ENCODE data around the gene PIEZO2.
"Not testable (repeated sequence)": the region's sequence is repeated elsewhere in the genome, so short reads cannot be mapped to it uniquely, and the experiment has no call there.

DNA sequence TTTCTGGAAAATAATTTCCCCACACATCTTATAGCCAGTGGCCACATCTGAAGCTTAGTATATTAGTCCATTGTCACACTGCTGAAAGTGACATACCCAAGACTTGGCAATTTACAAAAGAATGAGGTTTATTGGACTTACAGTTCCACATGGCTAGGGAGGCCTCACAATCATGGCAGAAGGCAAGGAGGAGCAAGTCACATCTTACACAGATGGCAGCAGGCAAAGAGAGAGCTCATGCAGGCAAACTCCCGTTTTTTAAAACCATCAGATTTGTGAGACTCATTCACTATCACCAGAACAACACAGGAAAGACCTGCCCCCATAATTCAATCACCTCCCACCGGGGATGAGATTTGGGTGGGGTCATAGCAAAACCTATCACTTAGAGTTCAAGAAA is 303.3 kb downstream of the PIEZO2 start:
- TF ChIP-seq, protein P1, sequence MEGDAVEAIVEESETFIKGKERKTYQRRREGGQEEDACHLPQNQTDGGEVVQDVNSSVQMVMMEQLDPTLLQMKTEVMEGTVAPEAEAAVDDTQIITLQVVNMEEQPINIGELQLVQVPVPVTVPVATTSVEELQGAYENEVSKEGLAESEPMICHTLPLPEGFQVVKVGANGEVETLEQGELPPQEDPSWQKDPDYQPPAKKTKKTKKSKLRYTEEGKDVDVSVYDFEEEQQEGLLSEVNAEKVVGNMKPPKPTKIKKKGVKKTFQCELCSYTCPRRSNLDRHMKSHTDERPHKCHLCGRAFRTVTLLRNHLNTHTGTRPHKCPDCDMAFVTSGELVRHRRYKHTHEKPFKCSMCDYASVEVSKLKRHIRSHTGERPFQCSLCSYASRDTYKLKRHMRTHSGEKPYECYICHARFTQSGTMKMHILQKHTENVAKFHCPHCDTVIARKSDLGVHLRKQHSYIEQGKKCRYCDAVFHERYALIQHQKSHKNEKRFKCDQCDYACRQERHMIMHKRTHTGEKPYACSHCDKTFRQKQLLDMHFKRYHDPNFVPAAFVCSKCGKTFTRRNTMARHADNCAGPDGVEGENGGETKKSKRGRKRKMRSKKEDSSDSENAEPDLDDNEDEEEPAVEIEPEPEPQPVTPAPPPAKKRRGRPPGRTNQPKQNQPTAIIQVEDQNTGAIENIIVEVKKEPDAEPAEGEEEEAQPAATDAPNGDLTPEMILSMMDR (IDR thresholded peaks at IDR 0.05; ENCODE audit: poor library complexity, severe bottlenecking): not testable (repeated sequence)
- not testable (repeated sequence) for TF ChIP-seq POLR2AphosphoS5 (IDR thresholded peaks at IDR 0.05); MXI1 (conservative IDR thresholded peaks at IDR 0.05; ENCODE audit: poor library complexity, severe bottlenecking); EZH2 (IDR thresholded peaks at IDR 0.05; ENCODE audit: borderline replicate concordance, insufficient read depth, low read length, poor library complexity, severe bottlenecking); TAF1 (IDR thresholded peaks at IDR 0.05; ENCODE audit: low read depth); EP300 (conservative IDR thresholded peaks at IDR 0.05; ENCODE audit: poor library complexity, severe bottlenecking)
- TF ChIP-seq, protein P2, sequence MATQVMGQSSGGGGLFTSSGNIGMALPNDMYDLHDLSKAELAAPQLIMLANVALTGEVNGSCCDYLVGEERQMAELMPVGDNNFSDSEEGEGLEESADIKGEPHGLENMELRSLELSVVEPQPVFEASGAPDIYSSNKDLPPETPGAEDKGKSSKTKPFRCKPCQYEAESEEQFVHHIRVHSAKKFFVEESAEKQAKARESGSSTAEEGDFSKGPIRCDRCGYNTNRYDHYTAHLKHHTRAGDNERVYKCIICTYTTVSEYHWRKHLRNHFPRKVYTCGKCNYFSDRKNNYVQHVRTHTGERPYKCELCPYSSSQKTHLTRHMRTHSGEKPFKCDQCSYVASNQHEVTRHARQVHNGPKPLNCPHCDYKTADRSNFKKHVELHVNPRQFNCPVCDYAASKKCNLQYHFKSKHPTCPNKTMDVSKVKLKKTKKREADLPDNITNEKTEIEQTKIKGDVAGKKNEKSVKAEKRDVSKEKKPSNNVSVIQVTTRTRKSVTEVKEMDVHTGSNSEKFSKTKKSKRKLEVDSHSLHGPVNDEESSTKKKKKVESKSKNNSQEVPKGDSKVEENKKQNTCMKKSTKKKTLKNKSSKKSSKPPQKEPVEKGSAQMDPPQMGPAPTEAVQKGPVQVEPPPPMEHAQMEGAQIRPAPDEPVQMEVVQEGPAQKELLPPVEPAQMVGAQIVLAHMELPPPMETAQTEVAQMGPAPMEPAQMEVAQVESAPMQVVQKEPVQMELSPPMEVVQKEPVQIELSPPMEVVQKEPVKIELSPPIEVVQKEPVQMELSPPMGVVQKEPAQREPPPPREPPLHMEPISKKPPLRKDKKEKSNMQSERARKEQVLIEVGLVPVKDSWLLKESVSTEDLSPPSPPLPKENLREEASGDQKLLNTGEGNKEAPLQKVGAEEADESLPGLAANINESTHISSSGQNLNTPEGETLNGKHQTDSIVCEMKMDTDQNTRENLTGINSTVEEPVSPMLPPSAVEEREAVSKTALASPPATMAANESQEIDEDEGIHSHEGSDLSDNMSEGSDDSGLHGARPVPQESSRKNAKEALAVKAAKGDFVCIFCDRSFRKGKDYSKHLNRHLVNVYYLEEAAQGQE (IDR thresholded peaks at IDR 0.05; ENCODE audit: borderline replicate concordance): not testable (repeated sequence)
